HepG2 (cell line): ENCODE results near the gene PLEKHA3. TPM values are rescaled to one million over a fixed set of nuclear protein-coding genes. Genes with fewer than 3 reads are reported as not detected.

Experiments used
- DNMT3B ChIP-seq: conservative IDR thresholded peaks from 2 replicates; pipeline ENCODE4 v1.6.1; 2016; ENCODE audit warnings: missing biosample characterization, control low read depth
- FOXO1 ChIP-seq: sonication (generic); formaldehyde crosslinking; IDR thresholded peaks from 2 replicates; pipeline ENCODE4 v1.4.0; 2020; ENCODE audit warnings: missing genetic modification reagents
- HMG20B ChIP-seq: conservative IDR thresholded peaks from 2 replicates; pipeline ENCODE4 v1.6.1; 2016; ENCODE audit warnings: missing genetic modification reagents, missing compliant biosample characterization
- HOXA5 ChIP-seq: sonication (generic); formaldehyde crosslinking; IDR thresholded peaks from 2 replicates; pipeline ENCODE4 v1.4.0; 2020; ENCODE audit warnings: missing genetic modification reagents
- KDM5A ChIP-seq: fragments of 200-600 bp; sonication (generic); IDR thresholded peaks from 2 replicates; pipeline ENCODE4 v1.7.0; 2018; ENCODE audit warnings: antibody characterized with exemption, mild to moderate bottlenecking, low read length, borderline replicate concordance
- KMT2A ChIP-seq: sonication (generic); formaldehyde crosslinking; IDR thresholded peaks from 2 replicates; pipeline ENCODE4 v1.4.0; 2020; ENCODE audit warnings: missing genetic modification reagents
- LCORL ChIP-seq, 2 experiments: fragments of 450-650 bp in 1 of 2; sonication (generic) in 1 of 2; formaldehyde crosslinking in 1 of 2; IDR thresholded peaks; 2 replicates each; pipeline versions ENCODE4 v1.5.0 to v1.6.1; 2017 to 2020; ENCODE audit warnings: antibody characterized with exemption in 1 of 2, missing genetic modification reagents in 1 of 2
- NONO ChIP-seq, 2 experiments: fragments of 450-650 bp in 1 of 2; sonication (generic) in 1 of 2; formaldehyde crosslinking in 1 of 2; IDR thresholded peaks in 1 of 2; conservative IDR thresholded peaks in 1 of 2; 2 replicates each; pipeline versions ENCODE4 v1.6.1 to v1.8.0; 2017 to 2022; ENCODE audit warnings: mild to moderate bottlenecking in 1 of 2, missing genetic modification reagents in 1 of 2, moderate library complexity in 1 of 2
- PITX1 ChIP-seq: sonication (generic); formaldehyde crosslinking; IDR thresholded peaks from 2 replicates; pipeline ENCODE4 v1.5.1; 2020; ENCODE audit warnings: mild to moderate bottlenecking, missing genetic modification reagents
- SAP130 ChIP-seq: IDR thresholded peaks from 2 replicates; pipeline ENCODE4 v1.6.1; 2016; ENCODE audit warnings: low read depth
- SMARCE1 ChIP-seq: fragments of 450-650 bp; IDR thresholded peaks from 2 replicates; pipeline ENCODE4 v1.6.1; 2017; ENCODE audit warnings: borderline replicate concordance
- SP5 ChIP-seq: IDR thresholded peaks from 2 replicates; pipeline ENCODE4 v1.6.1; 2016; ENCODE audit warnings: low read depth, borderline replicate concordance
- TAF15 ChIP-seq: fragments of 200-400 bp; formaldehyde crosslinking; IDR thresholded peaks from one replicate; pipeline ENCODE4 v1.6.1; 2018; ENCODE audit warnings: mild to moderate bottlenecking, low read depth, low read length; ENCODE audit not compliant: poor library complexity, severe bottlenecking
- ZMYM3 ChIP-seq: sonication (generic); formaldehyde crosslinking; IDR thresholded peaks from 2 replicates; pipeline ENCODE4 v1.5.1; 2020; ENCODE audit warnings: mild to moderate bottlenecking, missing genetic modification reagents
- ZNF333 ChIP-seq: sonication (generic); formaldehyde crosslinking; IDR thresholded peaks from 2 replicates; pipeline ENCODE4 v1.4.0; 2020; ENCODE audit warnings: mild to moderate bottlenecking, missing genetic modification reagents, borderline replicate concordance
- ZNF484 ChIP-seq: sonication (generic); formaldehyde crosslinking; IDR thresholded peaks from 2 replicates; pipeline ENCODE4 v1.5.1; 2020; ENCODE audit warnings: mild to moderate bottlenecking, low read depth, missing genetic modification reagents, borderline replicate concordance
- ZNF790 ChIP-seq: sonication (generic); formaldehyde crosslinking; IDR thresholded peaks from 2 replicates; pipeline ENCODE4 v1.8.0; 2022; ENCODE audit warnings: missing genetic modification reagents, mild to moderate bottlenecking, borderline replicate concordance
- ZNF883 ChIP-seq: sonication (generic); formaldehyde crosslinking; IDR thresholded peaks from 2 replicates; pipeline ENCODE4 v1.5.1; 2020; ENCODE audit warnings: mild to moderate bottlenecking, missing genetic modification reagents; ENCODE audit errors: not compliant biosample characterization
- polyA plus RNA-seq, 8 experiments: library from polyadenylated mRNA; depleted of rRNA in 3 of 8; stranded (reverse) in 7 of 8; unstranded in 1 of 8; fragments of >200 nt; fragmentation: Illumina TruSeq in 4 of 8; extraction: Trizol in 4 of 8; gene quantifications; 2 replicates each; pipeline versions ENCODE4 v1.2.1 to v1.2.3, GENCODE V29; 2011 to 2016; ENCODE audit warnings: low read depth in 4 of 8, missing spikeins in 1 of 8, mixed read lengths in 1 of 8; ENCODE audit not compliant: insufficient read depth in 1 of 8
- total RNA-seq, 5 experiments: library from RNA; depleted of rRNA; stranded (reverse); fragments of >200 nt; fragmentation: Illumina TruSeq; extraction: Trizol; gene quantifications; 2 replicates each; pipeline ENCODE4 v1.2.3, GENCODE V29; 2016; ENCODE audit warnings: low read depth in 1 of 5
- TF ChIP-seq, protein P1 (sequence below): sonication (generic); formaldehyde crosslinking; IDR thresholded peaks from 2 replicates; pipeline ENCODE4 v1.4.0; 2020; ENCODE audit warnings: missing genetic modification reagents, borderline replicate concordance
- TF ChIP-seq, protein P2 (sequence below): sonication (generic); formaldehyde crosslinking; IDR thresholded peaks from 2 replicates; pipeline ENCODE4 v1.9.0; 2021; ENCODE audit warnings: missing genetic modification reagents, borderline replicate concordance
- TF ChIP-seq, protein P3 (sequence below): sonication (generic); formaldehyde crosslinking; conservative IDR thresholded peaks from 2 replicates; pipeline ENCODE4 v1.5.0; 2020; ENCODE audit warnings: missing genetic modification reagents
- TF ChIP-seq, protein P4 (sequence below): IDR thresholded peaks from 2 replicates; pipeline ENCODE4 v1.6.1; 2018; ENCODE audit warnings: missing genetic modification reagents

The PLEKHA3 gene
- total and polyA plus RNA-seq, 2 of the 13 experiments (the other 11 are each of a cell fraction or from before 2014, with no cell fraction given): 11.7 to 23.1 TPM

DNA sequence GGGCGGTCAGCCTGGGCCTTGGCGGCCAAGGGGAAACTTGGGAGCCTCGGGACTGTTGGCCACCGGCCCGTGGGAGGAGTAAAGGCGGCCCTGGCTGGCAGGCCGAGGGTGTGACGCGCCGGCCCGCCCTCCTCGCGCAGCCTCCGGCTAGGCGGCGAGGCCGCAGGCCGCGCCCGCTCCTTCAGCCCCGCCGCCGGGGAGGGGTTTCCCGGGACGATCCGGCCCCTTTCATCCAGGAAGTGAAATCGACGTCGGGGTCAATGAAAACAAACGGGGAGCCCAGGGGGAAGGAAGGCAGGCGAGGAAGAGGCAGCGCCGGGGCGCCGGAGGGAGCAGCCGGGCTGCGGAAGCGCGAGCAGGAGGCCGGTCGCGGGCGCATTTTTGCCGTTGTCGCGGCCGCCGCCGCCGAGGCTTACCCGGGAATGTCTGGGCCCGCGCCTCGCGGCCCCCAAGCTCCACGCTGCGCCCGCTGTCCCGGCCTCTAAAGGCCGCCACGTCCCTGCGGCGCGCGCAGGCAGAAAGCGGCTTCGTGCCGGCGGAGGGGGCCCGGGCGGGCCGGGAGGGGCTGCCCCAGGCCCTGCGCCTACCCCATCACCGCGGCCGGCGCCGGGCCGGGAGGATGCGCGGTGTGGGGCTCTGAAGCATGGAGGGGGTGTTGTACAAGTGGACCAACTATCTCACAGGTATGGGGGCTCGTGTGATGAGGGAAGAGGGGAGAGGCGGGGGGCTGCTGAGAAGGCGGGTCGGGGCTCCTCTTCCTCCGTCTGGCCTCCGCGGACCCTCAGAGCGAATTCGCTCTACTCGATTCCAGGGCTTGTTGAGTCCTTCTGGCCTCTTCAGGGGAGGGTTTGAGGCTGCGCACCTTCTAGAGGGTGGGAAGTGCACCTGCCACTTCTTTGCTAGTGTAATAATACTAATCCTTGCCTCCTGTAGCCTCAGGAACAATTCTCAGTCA lies at the start of gene PLEKHA3 (continued):
- TF ChIP-seq, protein P1, sequence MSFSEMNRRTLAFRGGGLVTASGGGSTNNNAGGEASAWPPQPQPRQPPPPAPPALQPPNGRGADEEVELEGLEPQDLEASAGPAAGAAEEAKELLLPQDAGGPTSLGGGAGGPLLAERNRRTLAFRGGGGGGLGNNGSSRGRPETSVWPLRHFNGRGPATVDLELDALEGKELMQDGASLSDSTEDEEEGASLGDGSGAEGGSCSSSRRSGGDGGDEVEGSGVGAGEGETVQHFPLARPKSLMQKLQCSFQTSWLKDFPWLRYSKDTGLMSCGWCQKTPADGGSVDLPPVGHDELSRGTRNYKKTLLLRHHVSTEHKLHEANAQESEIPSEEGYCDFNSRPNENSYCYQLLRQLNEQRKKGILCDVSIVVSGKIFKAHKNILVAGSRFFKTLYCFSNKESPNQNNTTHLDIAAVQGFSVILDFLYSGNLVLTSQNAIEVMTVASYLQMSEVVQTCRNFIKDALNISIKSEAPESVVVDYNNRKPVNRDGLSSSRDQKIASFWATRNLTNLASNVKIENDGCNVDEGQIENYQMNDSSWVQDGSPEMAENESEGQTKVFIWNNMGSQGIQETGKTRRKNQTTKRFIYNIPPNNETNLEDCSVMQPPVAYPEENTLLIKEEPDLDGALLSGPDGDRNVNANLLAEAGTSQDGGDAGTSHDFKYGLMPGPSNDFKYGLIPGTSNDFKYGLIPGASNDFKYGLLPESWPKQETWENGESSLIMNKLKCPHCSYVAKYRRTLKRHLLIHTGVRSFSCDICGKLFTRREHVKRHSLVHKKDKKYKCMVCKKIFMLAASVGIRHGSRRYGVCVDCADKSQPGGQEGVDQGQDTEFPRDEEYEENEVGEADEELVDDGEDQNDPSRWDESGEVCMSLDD (CRISPR knock-in tag): 0 out of 2 replicates have a peak, but pooled peaks have one; percentile 44
- TF ChIP-seq SAP130 (CRISPR knock-in tag): peak; percentile 92
- TF ChIP-seq, protein P2, sequence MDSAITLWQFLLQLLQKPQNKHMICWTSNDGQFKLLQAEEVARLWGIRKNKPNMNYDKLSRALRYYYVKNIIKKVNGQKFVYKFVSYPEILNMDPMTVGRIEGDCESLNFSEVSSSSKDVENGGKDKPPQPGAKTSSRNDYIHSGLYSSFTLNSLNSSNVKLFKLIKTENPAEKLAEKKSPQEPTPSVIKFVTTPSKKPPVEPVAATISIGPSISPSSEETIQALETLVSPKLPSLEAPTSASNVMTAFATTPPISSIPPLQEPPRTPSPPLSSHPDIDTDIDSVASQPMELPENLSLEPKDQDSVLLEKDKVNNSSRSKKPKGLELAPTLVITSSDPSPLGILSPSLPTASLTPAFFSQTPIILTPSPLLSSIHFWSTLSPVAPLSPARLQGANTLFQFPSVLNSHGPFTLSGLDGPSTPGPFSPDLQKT (CRISPR knock-in tag): no peak
- no peak for TF ChIP-seq LCORL (IDR thresholded peaks at IDR 0.05)
- no peak for TF ChIP-seq LCORL (CRISPR knock-in tag; IDR thresholded peaks at IDR 0.05)
- TF ChIP-seq KDM5A: peak; percentile 6; the same call in 1 of the 2 replicates
- no peak for TF ChIP-seq ZNF333 (CRISPR knock-in tag)
- peak; percentile 78 for TF ChIP-seq SP5 (CRISPR knock-in tag)
- TF ChIP-seq ZMYM3 (CRISPR knock-in tag): no peak
- TF ChIP-seq, protein P3, sequence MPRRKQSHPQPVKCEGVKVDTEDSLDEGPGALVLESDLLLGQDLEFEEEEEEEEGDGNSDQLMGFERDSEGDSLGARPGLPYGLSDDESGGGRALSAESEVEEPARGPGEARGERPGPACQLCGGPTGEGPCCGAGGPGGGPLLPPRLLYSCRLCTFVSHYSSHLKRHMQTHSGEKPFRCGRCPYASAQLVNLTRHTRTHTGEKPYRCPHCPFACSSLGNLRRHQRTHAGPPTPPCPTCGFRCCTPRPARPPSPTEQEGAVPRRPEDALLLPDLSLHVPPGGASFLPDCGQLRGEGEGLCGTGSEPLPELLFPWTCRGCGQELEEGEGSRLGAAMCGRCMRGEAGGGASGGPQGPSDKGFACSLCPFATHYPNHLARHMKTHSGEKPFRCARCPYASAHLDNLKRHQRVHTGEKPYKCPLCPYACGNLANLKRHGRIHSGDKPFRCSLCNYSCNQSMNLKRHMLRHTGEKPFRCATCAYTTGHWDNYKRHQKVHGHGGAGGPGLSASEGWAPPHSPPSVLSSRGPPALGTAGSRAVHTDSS (CRISPR knock-in tag): 0 out of 2 replicates have a peak, but pooled peaks have one; percentile 40
- TF ChIP-seq PITX1 (CRISPR knock-in tag): 0 out of 2 replicates have a peak, but pooled peaks have one; percentile 37
- TF ChIP-seq ZNF883 (CRISPR knock-in tag): no peak
- no peak for TF ChIP-seq SMARCE1
- TF ChIP-seq DNMT3B (CRISPR knock-in tag): no peak
- TF ChIP-seq, protein P4, sequence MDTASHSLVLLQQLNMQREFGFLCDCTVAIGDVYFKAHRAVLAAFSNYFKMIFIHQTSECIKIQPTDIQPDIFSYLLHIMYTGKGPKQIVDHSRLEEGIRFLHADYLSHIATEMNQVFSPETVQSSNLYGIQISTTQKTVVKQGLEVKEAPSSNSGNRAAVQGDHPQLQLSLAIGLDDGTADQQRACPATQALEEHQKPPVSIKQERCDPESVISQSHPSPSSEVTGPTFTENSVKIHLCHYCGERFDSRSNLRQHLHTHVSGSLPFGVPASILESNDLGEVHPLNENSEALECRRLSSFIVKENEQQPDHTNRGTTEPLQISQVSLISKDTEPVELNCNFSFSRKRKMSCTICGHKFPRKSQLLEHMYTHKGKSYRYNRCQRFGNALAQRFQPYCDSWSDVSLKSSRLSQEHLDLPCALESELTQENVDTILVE: peak; percentile 47; the same call in 1 of the 2 replicates
- no peak for TF ChIP-seq FOXO1 (CRISPR knock-in tag)
- TF ChIP-seq HMG20B (CRISPR knock-in tag): no peak; the same call in 1 of the 2 replicates
- 0 out of 2 replicates have a peak, but pooled peaks have one; percentile 56 for TF ChIP-seq ZNF790 (CRISPR knock-in tag)
- no peak for TF ChIP-seq TAF15
- TF ChIP-seq HOXA5: peak; percentile 61; the same call in 1 of the 2 replicates
- TF ChIP-seq KMT2A (CRISPR knock-in tag): no peak
- TF ChIP-seq ZNF484 (CRISPR knock-in tag): no peak
- no peak for TF ChIP-seq NONO (IDR thresholded peaks at IDR 0.05)
- peak; percentile 58; the same call in 1 of the 2 replicates for TF ChIP-seq NONO (CRISPR knock-in tag; conservative IDR thresholded peaks at IDR 0.05)
